H4 (cell line): ENCODE results near the gene SNX27. TPM values are rescaled to one million over a fixed set of nuclear protein-coding genes. Genes with fewer than 3 reads are reported as not detected.
"Not testable (repeated sequence)": the region's sequence is repeated elsewhere in the genome, so short reads cannot be mapped to it uniquely, and the experiment has no call there.

Experiments
- DNase-seq: peaks from one replicate; pipeline ENCODE4 v3.0.0-alpha.2; 2015; ENCODE audit warnings: low spot score
- total RNA-seq: library from RNA; depleted of rRNA; stranded (reverse); fragments of >200 nt; shearing (Covaris generic); gene quantifications from 2 replicates; pipeline ENCODE4 v1.2.3, GENCODE V29; 2014; rRNA removed

The SNX27 gene
- total RNA-seq: 17.0 and 17.7 TPM in 2 replicates

DNA sequence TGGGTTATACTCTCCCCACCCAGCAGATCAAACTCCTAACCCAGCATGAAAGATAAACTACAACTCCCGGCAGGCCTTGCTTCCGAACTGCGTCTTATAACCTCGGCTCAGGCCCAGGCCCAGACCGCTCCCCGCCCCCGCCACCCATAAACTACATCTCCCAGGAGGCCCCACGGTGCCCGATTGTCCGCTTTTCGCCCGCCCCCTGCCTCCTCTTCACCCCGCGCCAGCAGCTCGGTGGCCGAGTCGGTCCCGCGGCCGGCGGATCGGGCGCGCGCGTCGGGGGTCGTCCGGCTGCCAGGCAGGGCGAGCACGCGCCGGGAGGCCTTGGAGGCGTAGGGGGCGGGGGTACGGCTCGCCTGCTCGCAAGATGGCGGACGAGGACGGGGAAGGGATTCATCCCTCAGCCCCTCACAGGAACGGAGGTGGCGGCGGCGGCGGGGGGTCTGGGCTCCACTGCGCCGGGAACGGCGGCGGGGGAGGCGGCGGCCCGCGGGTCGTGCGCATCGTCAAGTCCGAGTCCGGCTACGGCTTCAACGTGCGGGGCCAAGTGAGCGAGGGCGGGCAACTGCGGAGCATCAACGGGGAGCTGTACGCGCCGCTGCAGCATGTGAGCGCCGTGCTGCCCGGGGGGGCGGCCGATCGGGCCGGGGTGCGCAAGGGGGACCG lies at the start of gene SNX27:
Gene SNX27 (plus strand): TSS at position 219 of the 669 bp plus-strand sequence. CDS start 152 bp downstream, at position 371.
- peak; percentile 88 for DNase-seq

DNA sequence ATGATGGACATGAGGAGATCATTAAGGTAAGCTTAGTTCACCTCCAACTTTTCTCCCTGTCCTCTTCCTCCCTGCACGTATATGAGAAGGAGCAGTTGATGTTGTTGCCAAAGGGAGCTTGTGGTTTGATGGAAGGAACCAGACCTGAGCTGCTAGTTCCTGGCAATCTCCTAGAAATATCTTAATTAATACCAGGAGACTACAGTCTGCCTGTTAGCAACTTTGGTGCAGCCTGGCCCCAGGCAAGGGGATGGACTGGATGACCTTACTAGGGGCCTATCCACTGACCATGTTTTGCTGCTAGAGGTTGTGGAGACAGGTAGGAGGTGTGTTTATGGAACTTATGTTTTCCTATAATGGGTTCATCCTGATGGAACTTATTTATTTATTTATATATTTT lies 49.2 kb upstream of the SNX27 start:
- no peak for DNase-seq

DNA sequence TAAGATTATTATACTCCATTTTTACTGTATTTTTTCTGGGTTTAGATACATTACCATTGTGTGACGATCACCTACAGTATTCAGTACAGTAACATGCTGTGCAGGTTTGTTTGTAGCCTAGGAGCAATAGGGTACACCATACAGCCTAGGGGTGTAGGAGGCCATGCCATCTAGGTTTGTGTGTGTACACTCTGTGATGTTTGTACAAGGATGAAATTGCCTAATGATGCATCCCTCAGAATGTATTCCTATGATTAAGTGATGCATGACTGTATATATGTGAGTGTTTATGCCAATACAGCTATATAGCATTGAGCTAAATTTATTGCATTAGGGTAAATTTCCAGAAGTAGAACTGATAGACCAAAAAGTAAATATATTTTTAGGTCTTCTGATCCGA lies 48.5 kb upstream of the SNX27 start:
- DNase-seq: no peak

DNA sequence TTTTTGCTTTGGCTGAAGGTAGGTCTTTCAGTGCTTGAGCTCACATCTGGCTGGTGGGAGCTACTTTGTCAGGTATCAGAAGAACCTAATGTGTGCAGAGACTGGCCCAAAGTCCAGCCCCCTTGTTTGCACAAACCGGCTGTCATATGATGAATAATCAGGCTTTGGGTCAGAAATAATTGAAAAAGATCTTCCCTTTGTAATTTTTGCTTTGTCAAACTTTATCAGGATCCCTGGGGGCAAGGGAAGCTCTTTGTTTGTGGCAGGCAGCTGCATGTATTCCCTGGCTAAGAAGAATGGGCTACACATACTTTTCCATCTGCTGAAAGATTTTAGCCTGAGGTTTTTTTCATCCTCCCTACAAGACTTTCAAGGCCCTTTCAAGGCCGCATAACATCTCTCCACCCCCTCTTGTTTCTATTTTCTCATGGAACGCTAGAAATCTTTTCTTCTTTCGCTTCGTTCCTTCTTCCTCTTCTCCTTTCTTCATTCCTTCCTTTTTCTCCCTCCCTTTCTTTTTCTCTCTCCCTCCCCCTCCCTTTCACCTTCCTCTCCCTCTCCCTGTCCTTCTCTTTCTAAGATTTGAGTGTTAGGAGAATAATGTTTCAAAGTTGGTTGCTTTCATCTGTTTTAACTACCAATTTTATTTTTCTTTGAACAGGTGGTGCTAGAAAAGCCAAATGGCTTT lies 46.2 kb upstream of the SNX27 start:
- no peak for DNase-seq

DNA sequence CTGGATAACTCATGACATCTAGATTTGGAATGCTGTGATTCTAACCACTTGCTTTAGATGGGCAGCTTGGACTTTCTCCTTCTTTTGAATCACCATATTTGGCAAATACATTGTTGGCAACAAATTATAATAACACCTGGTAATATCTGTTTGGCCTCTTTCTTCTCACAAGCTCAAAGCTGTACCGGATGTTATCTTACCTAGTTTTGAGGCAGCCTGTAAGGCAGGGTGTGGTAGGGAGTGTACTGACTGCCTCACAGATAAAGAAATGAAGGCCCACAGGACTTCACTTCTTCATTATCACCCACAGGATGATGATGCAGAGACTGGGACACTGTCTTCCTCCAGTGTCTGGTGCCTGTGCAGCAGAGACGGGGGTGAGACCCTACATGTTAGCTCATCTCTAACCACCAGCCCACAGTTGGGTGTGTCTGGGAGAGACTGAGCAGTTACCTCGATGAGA lies 43.2 kb upstream of the SNX27 start:
- no peak for DNase-seq

DNA sequence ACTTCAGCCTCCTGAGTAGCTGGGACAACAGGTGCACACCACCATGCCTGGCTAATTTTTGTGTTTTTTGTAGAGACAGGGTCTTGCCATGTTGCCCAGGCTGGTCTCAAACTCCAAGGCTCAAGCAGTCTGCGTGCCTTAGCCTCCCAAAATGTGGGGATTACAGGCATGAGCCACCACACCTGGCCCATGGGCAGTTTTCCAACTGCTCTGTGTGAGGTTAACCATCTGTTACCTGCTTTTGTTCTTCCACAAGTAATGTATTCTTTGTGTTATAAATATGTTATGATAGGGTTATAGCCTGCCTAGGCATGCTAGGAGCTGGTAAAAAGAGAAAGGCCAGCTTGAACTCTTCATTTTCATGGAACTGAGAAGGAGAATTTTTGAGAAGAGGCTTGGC lies 41.0 kb upstream of the SNX27 start:
- DNase-seq: no peak

DNA sequence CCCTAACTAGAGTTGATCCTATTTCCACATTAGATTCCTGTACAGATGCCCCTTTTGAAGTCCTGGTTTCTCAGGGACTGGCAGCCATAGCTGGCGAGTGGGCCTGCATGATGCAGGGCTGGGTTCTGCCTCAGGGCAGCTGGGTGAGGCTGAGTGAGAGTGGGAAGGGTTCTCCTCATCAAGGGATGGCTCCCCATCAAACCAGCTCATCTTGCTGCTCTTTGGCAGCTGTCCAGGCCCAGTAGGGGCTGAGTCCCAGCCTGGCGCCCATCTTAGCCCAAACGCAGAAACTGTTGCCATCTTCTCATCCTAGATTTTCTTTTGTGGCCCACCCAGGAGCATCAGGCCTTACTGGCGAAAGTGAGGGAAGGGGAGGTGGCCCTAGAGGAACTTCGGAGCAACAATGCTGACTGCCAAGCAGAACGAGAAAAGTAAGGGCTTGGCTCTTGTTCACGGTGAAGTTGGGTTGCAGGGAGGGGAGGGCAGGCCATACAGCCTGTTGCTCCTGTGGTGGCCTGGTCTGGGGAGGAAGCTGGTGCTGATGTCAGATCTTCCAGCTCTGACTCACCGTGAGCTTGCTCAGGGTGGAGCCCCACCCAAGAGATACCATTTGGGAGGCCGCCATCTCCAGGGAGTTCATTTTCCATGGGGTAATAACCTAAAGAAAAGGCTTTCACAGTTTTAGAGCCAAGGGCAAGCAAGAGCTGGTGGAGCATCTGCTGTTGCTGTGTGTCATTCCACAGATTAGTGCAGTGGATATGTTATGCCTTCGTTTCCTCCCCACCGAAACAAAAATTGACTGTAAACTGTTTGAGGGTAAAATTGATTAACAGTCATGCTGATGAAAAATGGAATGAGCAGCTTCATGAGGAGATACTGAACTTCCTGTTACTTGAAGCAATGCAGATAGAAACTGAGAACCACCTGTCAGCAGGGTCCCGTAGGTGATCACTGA lies 37.0 kb upstream of the SNX27 start:
- DNase-seq: peak; percentile 63

DNA sequence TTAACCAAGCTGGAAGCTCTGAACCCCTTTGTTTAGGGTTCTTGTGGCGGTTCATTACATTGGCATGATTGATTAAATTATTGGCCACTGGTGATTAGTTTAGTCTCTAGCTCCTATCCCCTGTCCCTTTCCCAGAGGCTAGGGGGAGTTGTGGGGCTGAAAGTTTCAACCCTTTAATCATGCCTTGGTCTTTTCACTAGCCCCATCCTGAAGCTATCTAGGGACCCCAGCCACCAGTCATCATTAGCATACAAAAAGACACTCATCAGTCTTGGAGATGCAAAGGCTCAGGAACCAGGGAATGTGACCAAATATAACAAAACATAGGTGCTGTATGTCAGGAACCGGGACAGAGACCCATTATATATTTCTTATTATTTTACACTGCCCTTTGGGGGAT lies 34.7 kb upstream of the SNX27 start:
- no peak for DNase-seq

DNA sequence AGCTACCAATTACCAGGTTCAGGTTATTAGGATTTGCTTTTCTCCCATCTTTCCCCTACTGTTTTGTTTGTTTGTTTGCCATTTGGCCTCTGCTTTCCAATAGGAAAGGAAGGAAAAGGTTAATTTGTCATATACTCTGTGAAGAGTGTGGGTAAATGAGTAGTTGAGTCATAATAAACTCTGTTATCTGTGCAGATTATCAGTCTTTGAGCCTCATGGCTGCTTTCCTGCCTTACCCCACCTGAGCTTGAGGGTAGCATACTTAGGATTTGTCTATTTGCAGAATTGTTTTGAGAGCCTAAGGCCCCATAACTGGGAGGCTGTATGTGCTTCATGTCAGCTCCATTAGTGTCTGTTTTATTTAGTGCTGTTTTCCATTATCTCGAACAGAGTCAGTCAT lies 32.9 kb upstream of the SNX27 start:
- DNase-seq: no peak

DNA sequence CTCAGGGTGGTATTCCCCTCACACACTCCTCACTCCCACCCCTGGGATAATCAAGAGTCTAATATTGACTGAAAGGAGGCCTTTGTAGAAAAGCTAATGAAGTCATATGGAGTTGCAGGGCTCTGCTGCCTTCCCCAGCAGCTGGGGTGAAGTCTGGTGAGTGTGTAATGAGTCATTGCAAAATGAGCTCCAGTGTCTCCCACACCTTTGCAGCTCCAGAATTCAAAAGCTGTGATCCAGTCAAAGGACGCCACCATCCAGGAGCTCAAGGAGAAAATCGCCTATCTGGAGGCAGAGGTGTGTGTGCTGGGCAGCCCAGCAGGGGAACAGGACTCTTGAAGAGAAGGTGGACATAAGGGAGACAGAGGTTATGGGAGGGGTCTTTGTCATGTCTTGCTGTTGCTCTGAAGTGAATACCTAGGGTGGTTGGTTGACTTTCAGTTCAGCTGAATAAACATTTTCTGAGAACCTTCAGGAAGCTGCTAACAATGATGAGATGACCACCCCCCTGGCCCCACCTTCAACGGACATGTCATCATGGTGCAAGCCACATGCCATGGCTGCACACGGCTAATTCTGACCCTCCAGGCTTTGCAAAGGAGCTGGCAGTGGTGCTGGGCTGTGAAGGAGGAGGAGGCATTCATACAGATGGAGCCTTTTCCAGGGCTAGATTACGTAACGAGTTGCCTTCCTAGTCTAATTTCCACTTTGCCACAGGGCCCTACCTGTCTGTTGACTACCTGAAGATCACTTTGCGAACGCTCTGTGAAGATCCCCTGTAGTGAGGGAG lies 32.2 kb upstream of the SNX27 start:
- DNase-seq: no peak

DNA sequence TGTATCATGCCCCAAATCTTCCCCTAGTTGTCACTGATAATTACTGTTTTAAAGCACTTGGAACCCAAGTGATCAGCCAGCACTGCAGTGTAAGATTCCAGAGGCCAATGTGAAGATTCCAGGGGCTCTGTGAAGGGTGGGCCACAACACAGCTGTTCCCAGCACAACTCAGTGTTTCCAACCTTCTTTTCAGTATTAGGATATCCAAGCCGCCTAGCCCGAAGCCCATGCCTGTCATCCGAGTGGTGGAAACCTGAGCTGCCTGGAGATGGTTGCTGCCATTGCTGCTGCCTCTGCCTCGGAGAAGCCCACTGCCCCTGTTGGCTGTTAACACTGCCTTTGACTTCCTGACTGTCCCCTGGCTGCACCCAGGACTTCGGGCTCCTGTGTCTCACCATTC lies 30.4 kb upstream of the SNX27 start:
- DNase-seq: no peak

DNA sequence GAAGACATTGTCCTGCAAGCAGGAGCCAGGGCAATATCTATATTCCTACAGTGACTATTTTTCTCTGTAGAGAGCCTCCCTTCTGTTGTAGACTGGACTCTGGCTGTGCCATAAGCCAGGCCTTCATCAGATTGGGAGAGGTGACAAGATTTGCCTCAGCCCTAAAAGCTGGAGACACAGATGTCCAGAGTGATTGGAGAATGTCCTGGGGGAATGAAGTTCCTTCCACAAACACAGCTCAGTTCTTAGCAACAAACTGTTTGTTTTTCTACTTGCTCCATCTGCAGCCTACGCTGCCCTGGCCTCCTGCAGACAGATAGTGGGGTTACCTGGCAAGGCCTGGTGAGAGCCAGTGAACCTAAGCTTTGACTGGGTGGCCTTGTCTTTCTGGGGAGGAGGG lies 29.9 kb upstream of the SNX27 start:
- no peak for DNase-seq

DNA sequence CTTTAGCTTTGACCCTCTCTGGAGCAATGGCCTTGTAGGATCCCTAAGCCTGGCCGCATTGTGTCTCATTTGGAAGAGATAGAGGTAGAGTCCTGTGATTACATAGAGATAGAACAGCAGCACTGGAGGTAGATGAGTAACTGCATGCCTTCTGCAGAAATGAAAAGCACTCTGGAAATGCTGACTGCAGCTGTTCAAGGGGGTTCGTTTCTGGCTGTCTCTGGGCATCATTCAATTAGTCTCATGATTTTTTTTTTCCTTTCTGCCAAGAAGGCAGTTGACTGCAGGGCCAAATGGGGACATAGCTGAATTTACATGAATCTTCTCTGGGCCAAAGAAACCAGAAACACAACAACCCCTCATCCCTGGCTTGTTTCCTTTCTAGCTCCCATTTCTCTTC lies 28.1 kb upstream of the SNX27 start:
- no peak for DNase-seq

DNA sequence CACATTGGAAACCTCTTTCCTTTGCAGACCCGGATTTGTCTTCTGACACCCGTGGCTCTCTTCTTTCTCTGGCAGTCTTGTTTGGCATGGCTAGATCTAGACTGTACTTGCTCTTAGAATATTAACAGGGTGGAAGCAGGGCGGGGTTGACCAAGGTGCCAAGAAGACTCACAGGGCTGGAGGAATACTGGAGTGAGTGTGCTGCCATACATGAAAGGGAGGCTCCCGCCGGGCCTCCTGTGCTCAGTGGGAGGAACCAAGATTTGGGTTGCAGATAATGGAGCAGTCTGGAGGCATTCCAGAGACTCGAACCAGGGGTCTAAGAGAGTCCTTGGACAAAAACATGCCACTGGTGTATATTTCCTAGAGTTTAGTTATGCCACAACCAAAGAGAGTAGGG lies 27.6 kb upstream of the SNX27 start:
- no peak for DNase-seq

DNA sequence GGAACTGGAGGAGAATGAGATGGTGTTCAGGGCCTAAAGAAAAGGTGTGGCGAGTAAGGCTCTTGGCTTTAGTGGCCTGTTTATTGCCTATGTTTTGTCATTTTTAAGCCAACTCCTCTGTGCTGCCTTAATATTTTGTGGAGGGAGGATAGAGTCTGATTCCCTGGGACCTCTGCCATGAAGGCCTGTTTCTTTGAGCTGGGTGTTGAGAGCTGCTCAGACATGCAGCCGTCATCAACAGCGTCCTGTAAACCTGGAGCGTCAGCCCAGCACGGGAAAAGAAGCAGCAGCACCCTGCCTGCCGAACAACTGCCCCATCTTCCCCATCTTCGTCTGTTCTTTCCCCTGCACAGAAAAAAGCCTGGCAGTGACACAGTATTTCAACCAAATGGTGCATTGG lies 27.1 kb upstream of the SNX27 start:
- no peak for DNase-seq

DNA sequence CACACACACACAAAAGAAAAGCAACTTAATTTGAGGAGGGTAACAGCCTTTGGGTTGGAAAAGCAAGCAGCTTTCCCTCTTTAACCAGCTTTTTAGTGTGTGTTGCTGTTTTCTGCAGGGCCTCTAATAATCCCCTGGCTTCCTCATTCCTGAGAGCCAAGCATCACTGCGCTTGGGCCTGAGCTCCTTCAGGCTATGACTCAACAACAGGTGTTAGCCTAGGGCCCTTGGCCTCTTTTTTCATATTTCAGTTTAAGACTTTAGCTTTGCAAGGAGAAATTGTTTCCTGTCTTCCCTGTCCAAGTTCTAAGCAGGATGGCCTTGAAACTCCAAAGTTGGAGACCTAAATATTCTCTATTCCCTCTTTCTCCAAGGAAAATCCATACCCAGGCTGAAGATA lies 26.2 kb upstream of the SNX27 start:
- peak; percentile 46 for DNase-seq

DNA sequence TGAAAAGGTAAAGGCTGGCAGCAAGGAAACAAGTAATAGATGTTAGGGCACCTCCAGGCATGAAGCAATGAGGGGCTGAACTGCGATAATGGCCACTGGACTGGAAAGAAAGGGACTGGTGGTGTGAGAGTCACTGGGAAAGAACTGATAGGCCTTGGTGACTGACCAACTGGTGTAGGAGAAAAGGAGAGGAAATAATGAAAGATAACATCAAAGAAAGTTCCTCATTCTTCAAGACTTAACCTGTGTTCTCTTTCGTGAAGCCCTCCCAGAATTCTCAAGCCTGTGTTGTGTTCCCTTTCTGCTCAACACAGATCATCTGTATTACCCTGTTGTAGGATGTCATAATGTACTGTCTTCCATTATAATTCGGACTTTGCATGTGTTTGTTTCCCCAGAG lies 20.9 kb upstream of the SNX27 start:
- no peak for DNase-seq

DNA sequence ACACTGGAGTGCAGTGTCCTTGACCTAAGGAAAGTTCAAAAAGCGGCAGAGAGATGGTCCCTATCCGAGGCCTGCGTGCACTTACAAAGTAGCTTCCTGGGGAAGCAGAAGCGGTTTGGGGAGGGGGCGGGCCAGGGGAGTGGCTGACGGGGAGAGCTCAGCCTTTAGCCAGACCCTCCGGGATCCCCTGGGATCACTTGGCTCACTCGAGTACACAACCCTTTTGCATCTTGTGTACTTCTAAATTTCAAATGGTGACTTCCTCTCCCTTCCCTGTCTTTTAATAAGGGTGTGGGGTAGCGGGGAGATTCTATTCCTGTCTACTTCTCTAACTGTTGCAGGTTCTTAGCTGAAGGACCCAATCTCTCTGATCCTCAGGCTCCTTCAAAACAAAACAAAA lies 18.1 kb upstream of the SNX27 start:
- DNase-seq: no peak

DNA sequence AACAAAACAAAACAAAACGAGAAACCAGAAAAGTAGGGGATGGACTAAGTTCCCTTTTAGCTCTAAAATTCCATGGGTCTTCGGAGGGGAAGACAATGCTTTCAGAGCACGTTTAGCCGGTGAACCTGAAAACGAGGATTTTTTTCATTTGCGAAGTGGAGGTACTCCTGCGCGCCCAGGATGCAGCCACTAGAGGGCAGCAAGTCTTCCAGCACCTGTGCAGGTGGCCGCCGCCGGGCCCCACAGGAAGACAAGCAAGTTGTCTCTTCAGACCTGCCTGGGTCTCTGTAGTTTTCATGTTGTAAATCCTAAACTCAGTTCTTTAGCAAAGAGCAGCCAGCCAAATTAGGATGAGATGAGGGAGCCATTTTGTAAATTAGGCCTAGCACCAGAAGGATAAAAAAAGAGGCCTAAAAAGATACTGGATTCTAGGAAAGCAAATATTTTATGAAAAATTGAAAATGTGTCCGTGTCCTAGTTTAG lies 17.7 kb upstream of the SNX27 start:
- peak; percentile 32 for DNase-seq

DNA sequence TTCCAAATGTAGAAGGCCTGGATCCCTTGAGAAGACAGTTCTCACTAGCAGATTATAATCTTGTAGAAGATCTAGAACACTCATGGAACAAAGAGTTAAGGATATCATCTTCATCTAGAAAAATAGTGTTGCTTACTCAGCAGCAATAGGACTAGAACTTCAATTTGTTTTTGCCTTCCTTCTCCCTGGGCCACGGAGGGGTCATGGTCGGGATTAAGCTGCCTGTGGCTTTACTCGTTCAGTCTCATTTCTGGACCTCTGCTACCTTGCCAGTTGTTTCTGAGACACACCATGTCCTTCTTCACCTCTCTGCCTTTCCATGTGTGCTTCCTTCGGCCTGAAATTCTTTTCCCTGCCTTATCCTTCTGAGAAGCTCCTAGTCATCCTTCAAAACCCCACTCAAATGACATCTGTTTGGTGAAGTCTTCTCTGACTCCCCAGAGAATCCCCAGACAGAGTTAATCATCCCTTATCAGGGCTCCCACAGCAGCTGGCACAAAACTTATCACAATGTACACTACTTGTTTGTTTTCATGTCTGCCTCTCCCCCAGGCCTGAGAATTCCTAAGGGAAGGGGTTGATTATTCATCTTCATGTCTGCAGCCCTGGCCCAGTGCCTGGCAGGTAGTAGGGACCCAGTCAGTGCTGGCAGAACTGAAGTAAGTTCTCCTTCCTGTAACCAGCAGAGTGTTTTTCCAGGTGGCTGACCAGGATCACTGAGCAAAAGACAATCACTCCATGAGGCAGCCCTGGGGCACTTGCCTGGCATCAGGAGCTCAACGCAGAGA lies 15.5 kb upstream of the SNX27 start:
- no peak for DNase-seq

DNA sequence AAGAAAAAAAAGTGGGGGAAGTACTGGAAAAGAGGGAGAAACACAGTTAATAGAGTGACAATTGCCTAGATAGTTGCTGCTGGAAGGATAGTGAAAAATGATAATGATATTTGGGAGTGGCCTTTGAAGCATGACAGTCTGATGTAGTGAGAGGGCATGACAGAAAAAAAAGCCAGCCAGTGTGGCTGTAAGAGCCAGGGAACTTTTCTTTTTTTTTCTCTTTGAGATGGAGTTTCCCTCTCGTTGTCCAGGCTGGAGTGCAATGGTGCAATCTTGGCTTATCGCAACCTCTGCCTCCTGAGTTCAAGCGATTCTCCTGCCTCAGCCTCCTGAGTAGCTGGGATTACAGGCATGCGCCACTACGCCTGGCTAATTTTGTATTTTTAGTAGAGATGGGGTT lies 9.3 kb upstream of the SNX27 start:
- DNase-seq: not testable (repeated sequence)
